GM19468 (cell line): Measurements from ENCODE around the gene PPP1R1C.

ENCODE experiments used
- ATAC-seq: cut with Tn5 transposase; IDR thresholded peaks from one replicate; pipeline ENCODE4 v1.9.1; 2021; ENCODE audit warnings: mild to moderate bottlenecking, moderate library complexity, moderate number of reproducible peaks; ENCODE audit not compliant: unreplicated experiment; ENCODE audit errors: extremely low read depth

PPP1R1C gene

DNA sequence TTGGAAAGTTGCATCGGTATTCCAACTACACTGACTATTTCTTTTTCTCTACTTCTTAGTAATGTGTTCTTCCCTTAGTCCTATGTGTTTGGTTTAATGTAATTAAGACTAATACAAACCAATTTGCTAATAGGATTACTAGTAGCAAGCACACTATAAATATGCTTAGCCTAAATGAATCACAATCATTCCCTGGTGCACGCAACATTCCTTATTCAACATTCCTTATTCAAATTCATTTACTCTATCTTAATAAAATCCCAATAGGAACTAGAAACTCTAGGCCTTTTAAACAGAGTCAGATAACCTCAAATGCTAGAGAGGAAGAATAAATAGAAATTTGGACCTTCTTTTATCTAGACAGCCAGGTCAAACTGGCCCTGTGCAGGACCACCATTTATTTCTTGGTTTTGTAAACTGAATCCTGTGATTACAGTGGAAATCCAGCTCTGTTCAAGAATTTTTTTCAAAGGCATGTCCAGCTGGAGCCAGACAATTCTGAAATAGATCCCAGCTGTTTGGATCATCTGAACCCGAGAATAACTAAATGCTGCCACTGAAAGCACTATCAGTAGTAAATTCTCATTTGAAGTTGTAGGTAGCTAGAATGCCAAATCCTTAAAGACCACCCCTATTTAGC lies 103.1 kb downstream of the PPP1R1C start:
- ATAC-seq: no peak

DNA sequence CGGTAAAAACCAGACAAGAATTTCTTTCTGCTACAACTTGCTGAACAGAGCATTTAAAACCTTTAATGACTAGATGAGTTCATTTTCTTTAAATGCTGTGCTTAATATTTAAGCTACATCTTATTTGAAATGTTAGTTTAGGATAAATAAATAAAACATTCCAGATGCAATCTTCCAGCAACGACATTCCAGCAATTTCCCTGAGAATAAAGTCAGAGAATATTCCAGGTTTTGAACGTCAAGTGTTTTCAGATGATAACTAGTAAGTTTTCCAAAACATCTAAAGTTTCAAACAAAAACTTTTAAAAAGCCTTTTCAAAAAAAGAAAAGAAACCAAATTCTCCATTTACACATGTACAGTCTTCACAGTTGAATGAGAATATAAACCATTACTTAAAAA lies 104.8 kb downstream of the PPP1R1C start:
- no peak for ATAC-seq

DNA sequence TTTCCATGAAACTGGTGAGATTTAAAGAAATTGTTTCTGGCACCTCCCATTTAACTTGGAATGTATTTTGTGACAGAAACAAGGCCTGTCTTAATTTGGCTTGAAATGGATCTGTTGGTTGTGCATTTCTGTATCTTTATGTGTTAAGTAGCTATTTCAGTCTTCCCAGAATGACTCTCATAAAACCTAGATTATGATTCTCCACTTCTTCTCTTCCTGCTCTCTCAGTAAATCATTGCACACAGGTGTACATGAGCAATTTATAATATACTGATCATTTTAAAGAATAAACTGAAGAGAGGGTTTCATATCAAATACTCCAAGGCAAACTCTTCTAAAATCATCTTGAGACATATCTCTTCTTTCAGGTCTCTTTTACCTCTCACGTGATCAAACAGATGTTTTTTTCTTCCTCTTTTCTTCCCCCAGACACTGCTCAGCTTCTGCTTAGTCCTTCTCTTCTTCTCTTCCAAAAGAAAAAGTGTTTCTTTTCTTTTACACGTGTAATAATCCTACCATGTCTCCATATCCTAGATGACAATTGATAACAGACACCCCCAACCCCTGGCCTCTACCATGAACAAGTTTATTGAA lies 112.0 kb downstream of the PPP1R1C start:
- ATAC-seq: no peak

- no peak for ATAC-seq
These were observed 113.0 kb downstream of the PPP1R1C start for GRCh38 chr2:182098648-182099047.

- no peak for ATAC-seq
These were observed 115.6 kb downstream of the PPP1R1C start for GRCh38 chr2:182101263-182101662.

DNA sequence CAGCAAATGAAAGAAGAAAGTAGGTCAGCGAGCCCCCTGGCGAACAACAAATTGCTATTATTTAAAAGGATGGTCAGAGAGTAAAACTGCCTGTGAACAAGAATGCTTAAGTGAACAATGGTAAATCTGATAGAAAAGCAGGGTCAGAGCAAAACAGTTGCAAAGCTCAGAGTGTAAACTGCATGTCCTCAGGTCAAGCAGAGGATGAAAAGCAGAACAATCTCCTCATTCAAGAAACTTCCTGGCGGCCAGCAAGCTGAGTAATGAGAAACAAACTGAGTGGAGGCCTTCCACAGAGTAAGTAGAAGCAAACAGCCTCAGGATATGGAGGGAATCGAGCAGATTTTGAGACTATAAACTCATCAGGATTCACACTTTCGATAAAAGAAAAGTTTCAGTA lies 117.9 kb downstream of the PPP1R1C start:
- ATAC-seq: no peak

- ATAC-seq: no peak
These were observed 124.7 kb downstream of the PPP1R1C start for GRCh38 chr2:182110347-182110746.

- ATAC-seq: no peak
These were observed 127.7 kb downstream of the PPP1R1C start for GRCh38 chr2:182113334-182113733.

- ATAC-seq: no peak
These were observed 129.6 kb downstream of the PPP1R1C start for GRCh38 chr2:182115258-182115657.

GRCh38 chr2:182116774-182117173 lies 131.1 kb downstream of the PPP1R1C start:
- no peak for ATAC-seq

DNA sequence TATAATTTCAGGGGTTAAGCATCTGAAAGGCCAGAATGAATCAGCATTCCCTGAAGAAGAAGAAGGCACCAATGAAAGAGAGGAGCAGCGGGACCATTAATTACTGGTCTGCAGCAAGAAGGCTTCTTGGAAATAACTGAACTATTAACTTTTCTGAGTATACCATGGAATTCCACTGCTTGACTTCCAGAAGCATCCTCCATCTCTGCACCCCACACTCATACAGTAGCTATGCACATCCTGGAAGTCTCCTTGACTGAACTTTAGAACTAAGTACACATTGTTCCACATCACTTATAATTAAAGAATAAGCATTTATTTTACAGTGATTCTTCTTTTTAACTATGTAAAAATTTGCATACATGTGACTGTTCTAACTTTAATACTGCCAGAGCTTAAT lies 131.5 kb downstream of the PPP1R1C start:
- ATAC-seq: no peak

DNA sequence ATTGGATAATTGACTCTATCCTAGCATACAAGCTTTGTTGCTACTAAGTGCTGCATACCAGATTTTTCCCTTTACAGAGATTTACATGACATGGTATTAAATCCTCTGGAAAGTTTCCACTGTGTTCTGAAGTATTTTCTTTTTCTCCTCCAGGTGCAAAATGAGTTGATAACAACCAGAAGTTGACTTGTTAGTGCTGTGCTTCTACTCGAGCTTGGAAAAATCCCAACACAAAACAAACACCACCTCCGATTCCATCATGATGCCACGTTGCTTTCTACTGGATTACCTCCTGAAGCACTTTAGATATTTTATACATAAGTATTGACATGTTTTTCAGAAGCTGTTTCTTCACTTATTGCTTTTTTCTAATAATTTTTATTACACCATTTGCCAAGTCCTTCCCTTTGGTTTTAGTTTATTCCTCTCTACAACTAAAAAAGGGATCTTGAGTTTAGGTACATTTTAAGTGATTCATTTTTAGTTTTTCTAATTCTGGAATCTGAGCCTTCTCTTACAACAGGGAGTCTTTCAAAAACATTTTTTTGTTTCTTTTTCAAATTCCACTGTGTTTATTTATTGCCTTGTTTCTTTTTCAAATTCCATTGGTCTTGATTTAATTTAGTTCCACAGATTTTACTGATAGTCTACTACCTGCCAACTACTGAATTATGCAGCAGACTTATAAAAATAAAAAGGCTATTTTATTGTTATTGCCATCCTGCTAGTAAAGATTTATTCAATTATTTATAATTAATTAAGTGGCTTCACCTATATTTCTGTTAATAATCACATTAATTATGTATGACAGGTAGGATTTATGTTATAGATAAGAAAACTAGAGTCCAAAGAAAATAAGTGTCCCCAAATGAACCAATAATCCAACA lies 143.4 kb downstream of the PPP1R1C start:
- no peak for ATAC-seq

GRCh38 chr2:182132605-182133004 lies 147.0 kb downstream of the PPP1R1C start:
- no peak for ATAC-seq

GRCh38 chr2:182133195-182133891 lies 147.7 kb downstream of the PPP1R1C start:
- ATAC-seq: no peak

DNA sequence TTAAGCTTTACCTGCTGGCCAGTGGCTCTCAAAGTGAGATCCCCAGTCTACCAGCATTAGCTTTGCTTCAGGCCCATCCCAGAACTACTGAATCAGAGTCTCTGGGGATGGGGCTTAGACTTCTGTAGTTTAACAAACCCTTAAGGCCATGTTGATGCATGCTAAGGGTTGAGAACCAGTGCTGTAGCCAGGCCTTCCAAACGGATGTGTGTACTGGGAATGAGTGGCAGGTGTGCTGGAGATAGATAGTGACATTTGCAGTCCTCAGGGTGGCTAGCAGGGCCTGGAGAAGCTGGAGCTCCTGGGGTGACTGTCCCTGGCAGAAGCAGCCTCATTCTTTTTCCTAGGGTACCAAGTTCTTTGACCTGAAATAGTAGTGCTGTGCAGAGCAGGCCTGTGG lies 148.5 kb downstream of the PPP1R1C start:
- no peak for ATAC-seq

GRCh38 chr2:182142062-182142461 lies 156.4 kb downstream of the PPP1R1C start:
- ATAC-seq: no peak

DNA sequence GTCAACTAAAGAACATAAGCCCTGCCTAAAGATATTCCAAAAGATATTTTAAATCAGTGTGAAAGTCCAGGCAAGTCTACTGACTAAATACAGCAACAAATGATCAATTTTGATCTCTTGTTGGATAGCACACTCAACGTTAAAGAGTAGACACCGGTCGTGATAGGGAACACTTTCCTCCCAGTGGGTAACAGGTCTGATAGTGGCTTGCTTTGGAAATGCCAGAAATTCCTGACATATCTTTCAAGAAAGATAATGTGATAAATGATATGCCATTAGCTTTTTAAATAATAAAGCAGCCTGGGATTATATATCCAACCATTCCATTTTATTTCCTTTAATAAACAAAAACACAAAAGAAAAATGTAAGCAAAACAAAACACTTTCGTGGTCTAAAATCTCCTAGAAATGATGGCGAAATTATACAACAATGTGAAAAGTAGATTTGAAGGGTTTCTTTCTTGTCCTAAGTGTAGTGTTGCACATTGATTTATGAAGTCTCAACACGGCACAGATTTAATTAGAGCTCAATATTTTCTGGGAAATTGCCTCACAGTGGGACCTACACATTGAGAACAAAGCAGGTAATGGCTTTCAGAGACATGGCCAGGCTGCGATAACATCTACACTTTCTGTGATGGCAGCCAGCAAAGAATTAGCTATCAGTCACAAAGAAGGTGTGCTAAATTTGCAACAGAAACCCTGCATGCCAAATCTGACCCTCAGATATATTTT lies 158.6 kb downstream of the PPP1R1C start:
- ATAC-seq: no peak

DNA sequence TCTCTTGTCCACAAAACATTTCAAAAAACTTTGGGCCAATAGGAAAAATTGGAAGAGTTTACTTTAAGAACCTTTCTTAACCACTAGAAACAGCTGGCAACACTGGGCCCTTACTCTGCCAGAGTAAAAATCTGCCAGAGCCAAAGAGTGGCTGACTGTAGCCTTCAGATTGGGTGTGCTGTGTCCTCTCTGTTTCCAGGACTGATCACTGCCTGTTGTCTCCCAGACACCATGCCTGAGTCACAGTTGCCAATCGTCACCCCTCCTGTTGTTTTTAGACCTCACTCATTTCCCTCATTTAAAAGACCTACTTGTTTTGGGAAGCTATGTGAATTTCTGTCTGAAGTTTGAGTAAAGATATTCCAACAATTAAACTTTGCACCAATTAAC lies 159.1 kb downstream of the PPP1R1C start:
- ATAC-seq: no peak

GRCh38 chr2:182148344-182148743 lies 162.7 kb downstream of the PPP1R1C start:
- no peak for ATAC-seq

DNA sequence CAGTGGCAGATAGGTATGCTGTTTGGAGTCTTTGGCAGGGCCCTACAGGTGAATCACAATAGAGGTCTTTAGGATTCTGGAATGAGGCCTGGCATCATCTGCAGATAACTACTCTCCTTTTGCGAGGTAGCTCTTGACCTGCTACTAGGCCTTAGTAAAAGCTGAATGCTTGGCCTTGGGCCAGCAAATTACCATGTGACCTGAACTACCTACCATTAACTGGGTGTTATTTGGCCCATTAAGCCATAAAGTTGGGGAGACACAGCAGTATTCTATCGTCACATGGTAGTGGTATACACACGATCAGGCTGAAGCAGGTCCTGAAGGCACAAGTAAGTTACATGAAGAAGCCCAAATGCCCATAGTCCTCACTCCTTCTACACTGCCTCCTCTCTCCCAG lies 178.2 kb downstream of the PPP1R1C start:
- ATAC-seq: no peak
